ENCODE data around the gene NOS1AP. TPM values are rescaled to one million over a fixed set of nuclear protein-coding genes. Genes with fewer than 3 reads are reported as not detected.

NOS1AP gene
- total and polyA plus RNA-seq, 9 donors = 0.50 to 4.4 (median 1.5) TPM

GRCh38 chr1:162324396-162324795 lies 254.9 kb downstream of the NOS1AP start:
- no peak for TF ChIP-seq POLR2A (IDR thresholded peaks at IDR 0.05)
- no peak for TF ChIP-seq CTCF (IDR thresholded peaks at IDR 0.05)
- no peak for TF ChIP-seq EP300 (IDR thresholded peaks at IDR 0.05)
- H3K36me3 ChIP-seq = no peaks in the 10 kb centered on the region
- WGBS, 3 donors = 40 to 49% (median 43%) methylated on average over 2 of the region's 2 CpGs
- DNase-seq = no peak
- H3K4me1 ChIP-seq (ENCODE audit: insufficient read depth) = no peaks in the 10 kb centered on the region
- intact Hi-C loops (cut with DNase I) = no loop called here
- H3K4me3 ChIP-seq = no peak overlapping the region
- no peak overlapping the region for H3K27ac ChIP-seq
- H3K9me3 ChIP-seq = no peaks in the 10 kb centered on the region
- H3K27me3 ChIP-seq = no peaks in the 10 kb centered on the region

- TF ChIP-seq CTCF (IDR thresholded peaks at IDR 0.05) (no peak), EP300 (IDR thresholded peaks at IDR 0.05) (no peak), POLR2A (IDR thresholded peaks at IDR 0.05) (no peak)
- no peak overlapping the region for H3K27ac ChIP-seq
- H3K4me3 ChIP-seq = no peak overlapping the region
- no peaks in the 10 kb centered on the region for H3K4me1 ChIP-seq (ENCODE audit: insufficient read depth)
- intact Hi-C loops (cut with DNase I) = no loop called here
- H3K36me3 ChIP-seq = no peaks in the 10 kb centered on the region
- H3K9me3 ChIP-seq = no peaks in the 10 kb centered on the region
- no peak for DNase-seq
- no peaks in the 10 kb centered on the region for H3K27me3 ChIP-seq
Measured at GRCh38 chr1:162326559-162326958, 257.1 kb downstream of the NOS1AP start.

- no peak for TF ChIP-seq EP300 (IDR thresholded peaks at IDR 0.05)
- TF ChIP-seq POLR2A (IDR thresholded peaks at IDR 0.05) = no peak
- no peak for TF ChIP-seq CTCF (IDR thresholded peaks at IDR 0.05)
- Histone ChIP-seq H3K27ac (no peak overlapping the region), H3K36me3 (no peaks in the 10 kb centered on the region), H3K4me3 (no peak overlapping the region), H3K4me1 (ENCODE audit: insufficient read depth) (no peaks in the 10 kb centered on the region), H3K27me3 (no peaks in the 10 kb centered on the region), H3K9me3 (no peaks in the 10 kb centered on the region)
- no peak for DNase-seq
- 88 to 95% (median 92%) methylated on average over 2 of the region's 2 CpGs for WGBS, 3 donors
- intact Hi-C loops (cut with DNase I) = no loop called here
Measured at GRCh38 chr1:162327144-162327787, 257.8 kb downstream of the NOS1AP start.

- H3K36me3 ChIP-seq = no peaks in the 10 kb centered on the region
- H3K27ac ChIP-seq = no peak overlapping the region
- no peaks in the 10 kb centered on the region for H3K9me3 ChIP-seq
- DNase-seq = no peak
- WGBS, 3 donors = 89 to 95% (median 95%) methylated on average over 1 of the region's 1 CpG
- intact Hi-C loops (cut with DNase I) = no loop called here
- no peaks in the 10 kb centered on the region for H3K27me3 ChIP-seq
- no peak overlapping the region for H3K4me3 ChIP-seq
- no peak for TF ChIP-seq POLR2A (IDR thresholded peaks at IDR 0.05)
- no peak for TF ChIP-seq EP300 (IDR thresholded peaks at IDR 0.05)
- no peak for TF ChIP-seq CTCF (IDR thresholded peaks at IDR 0.05)
- H3K4me1 ChIP-seq (ENCODE audit: insufficient read depth) = no peaks in the 10 kb centered on the region
Measured at GRCh38 chr1:162327788-162328165, 258.3 kb downstream of the NOS1AP start.

Data from ovary (tissue), 9 donors.